ENCODE data around the gene PNMA5.

- TF ChIP-seq POLR2A (IDR thresholded peaks at IDR 0.05; ENCODE audit: control extremely low read depth in 1 of 2, low read depth in 2 of 2, low read length in 2 of 2) (no peak), CEBPB (IDR thresholded peaks at IDR 0.05; ENCODE audit: low read depth, low read length) (no peak), CTCF (IDR thresholded peaks at IDR 0.05; ENCODE audit: control extremely low read depth in 1 of 3, insufficient read depth in 1 of 3, low read depth in 1 of 3, low read length in 3 of 3) (no peak), SRF (IDR thresholded peaks at IDR 0.05; ENCODE audit: low read depth, low read length) (no peak), CBX8 (IDR thresholded peaks at IDR 0.05; ENCODE audit: borderline replicate concordance, low read depth, low read length) (no peak)
These were observed 25.2 kb upstream of the PNMA5 start for GRCh38 chrX:153019166-153019565.
